OCI-LY7 (cell line): ENCODE results near the gene PPT2. TPM values are rescaled to one million over a fixed set of nuclear protein-coding genes. Genes with fewer than 3 reads are reported as not detected.
A peak's percentile ranks its signal among the peaks of the same experiment; 100 is the strongest.

Experiments
- BruUV-seq: library from RNA; stranded (reverse); fragments of 400-500 nt; replicated peaks from 2 replicates; lab custom pipeline; 2021; lab: Mats Ljungman, UMichigan
- CTCF ChIA-PET: fragments of 300-600 bp; sonication (Branson Sonifier 250); formaldehyde crosslinking; loops from one replicate; lab custom pipeline; 2022; ENCODE audit warnings: antibody characterized with exemption; ENCODE audit not compliant: unreplicated experiment; lab: Charles Lee
- POLR2A ChIA-PET: fragments of 300-600 bp; sonication (Branson Sonifier 250); formaldehyde crosslinking; loops from one replicate; lab custom pipeline; 2022; ENCODE audit warnings: antibody characterized with exemption; lab: Charles Lee
- DNase-seq: peaks from one replicate; pipeline ENCODE4 v3.0.0-alpha.2; 2015; ENCODE audit warnings: low spot score
- H2AFZ ChIP-seq: fragments of 200-600 bp; sonication (generic), shearing (Covaris generic); 2 replicates; pipeline ENCODE4 v1.6.1; 2014; ENCODE audit warnings: mild to moderate bottlenecking, antibody characterized with exemption, low read length, moderate library complexity
- H3K27ac ChIP-seq: fragments of 200-600 bp; sonication (generic); 2 replicates; pipeline ENCODE4 v1.5.1; 2014; ENCODE audit warnings: mixed run types, low read depth, mild to moderate bottlenecking, moderate library complexity, low read length, inconsistent platforms; ENCODE audit not compliant: poor library complexity, severe bottlenecking
- H3K36me3 ChIP-seq: fragments of 200-600 bp; sonication (generic); 2 replicates; pipeline ENCODE4 v1.6.1; 2014; ENCODE audit warnings: mild to moderate bottlenecking, antibody characterized with exemption, low read length, moderate library complexity, mixed read lengths; ENCODE audit not compliant: insufficient read depth
- H3K4me1 ChIP-seq: fragments of 200-600 bp; sonication (generic); 2 replicates; pipeline ENCODE4 v1.5.1; 2014; ENCODE audit warnings: mild to moderate bottlenecking, low read length; ENCODE audit not compliant: insufficient read depth, poor library complexity, severe bottlenecking
- H3K4me2 ChIP-seq: fragments of 200-600 bp; sonication (generic); 2 replicates; pipeline ENCODE4 v1.6.1; 2014; ENCODE audit warnings: mild to moderate bottlenecking, low read length
- H3K4me3 ChIP-seq: fragments of 200-600 bp; sonication (generic); 2 replicates; pipeline ENCODE4 v1.5.1; 2014; ENCODE audit warnings: mild to moderate bottlenecking, low read depth, low read length; ENCODE audit not compliant: poor library complexity, severe bottlenecking
- H3K79me2 ChIP-seq: fragments of 200-600 bp; sonication (generic); 2 replicates; pipeline ENCODE4 v1.6.1; 2016; ENCODE audit warnings: low read depth, mild to moderate bottlenecking, low read length, moderate library complexity, mixed read lengths; ENCODE audit not compliant: insufficient read depth
- H3K9me2 ChIP-seq: fragments of 200-600 bp; sonication (generic); 2 replicates; pipeline ENCODE4 v1.6.1; 2016; ENCODE audit warnings: mild to moderate bottlenecking, low read length, mixed read lengths; ENCODE audit not compliant: insufficient read depth
- H3K9me3 ChIP-seq: fragments of 200-600 bp; sonication (generic); 2 replicates; pipeline ENCODE4 v1.6.1; 2014; ENCODE audit warnings: mild to moderate bottlenecking, mixed run types, low read length, mixed read lengths
- H4K20me1 ChIP-seq: fragments of 200-600 bp; sonication (generic); 2 replicates; pipeline ENCODE4 v1.6.1; 2014; ENCODE audit warnings: mild to moderate bottlenecking, antibody characterized with exemption, low read length, moderate library complexity, mixed read lengths; ENCODE audit not compliant: insufficient read depth
- CTCF ChIP-seq: fragments of 200-600 bp; sonication (generic); conservative IDR thresholded peaks from 2 replicates; pipeline ENCODE4 v1.5.1; 2014; ENCODE audit warnings: mild to moderate bottlenecking, antibody characterized with exemption, low read length, moderate library complexity, mixed read lengths
- EZH2phosphoT487 ChIP-seq: fragments of 200-600 bp; sonication (generic); IDR thresholded peaks from 2 replicates; pipeline ENCODE4 v1.6.1; 2018; ENCODE audit warnings: low read depth, borderline replicate concordance, mild to moderate bottlenecking, mixed run types, antibody characterized with exemption, low read length, moderate library complexity, mixed read lengths
- intact Hi-C: fragments of 100-400 bp; cut with micrococcal nuclease; formaldehyde crosslinking; loops from one replicate; pipeline ENCODE4 v1.10.0; 2022; ENCODE audit not compliant: unreplicated experiment
- total RNA-seq, 2 experiments: library from RNA; depleted of rRNA in 1 of 2; stranded (reverse); fragments of >200 nt in 1 of 2; shearing (Covaris generic) in 1 of 2; gene quantifications; 2 replicates each; pipeline ENCODE4 v1.2.3, GENCODE V29; 2014 to 2022

The PPT2 gene
- total RNA-seq, 2 experiments from 2014 or later: 39.0 to 111 TPM

DNA sequence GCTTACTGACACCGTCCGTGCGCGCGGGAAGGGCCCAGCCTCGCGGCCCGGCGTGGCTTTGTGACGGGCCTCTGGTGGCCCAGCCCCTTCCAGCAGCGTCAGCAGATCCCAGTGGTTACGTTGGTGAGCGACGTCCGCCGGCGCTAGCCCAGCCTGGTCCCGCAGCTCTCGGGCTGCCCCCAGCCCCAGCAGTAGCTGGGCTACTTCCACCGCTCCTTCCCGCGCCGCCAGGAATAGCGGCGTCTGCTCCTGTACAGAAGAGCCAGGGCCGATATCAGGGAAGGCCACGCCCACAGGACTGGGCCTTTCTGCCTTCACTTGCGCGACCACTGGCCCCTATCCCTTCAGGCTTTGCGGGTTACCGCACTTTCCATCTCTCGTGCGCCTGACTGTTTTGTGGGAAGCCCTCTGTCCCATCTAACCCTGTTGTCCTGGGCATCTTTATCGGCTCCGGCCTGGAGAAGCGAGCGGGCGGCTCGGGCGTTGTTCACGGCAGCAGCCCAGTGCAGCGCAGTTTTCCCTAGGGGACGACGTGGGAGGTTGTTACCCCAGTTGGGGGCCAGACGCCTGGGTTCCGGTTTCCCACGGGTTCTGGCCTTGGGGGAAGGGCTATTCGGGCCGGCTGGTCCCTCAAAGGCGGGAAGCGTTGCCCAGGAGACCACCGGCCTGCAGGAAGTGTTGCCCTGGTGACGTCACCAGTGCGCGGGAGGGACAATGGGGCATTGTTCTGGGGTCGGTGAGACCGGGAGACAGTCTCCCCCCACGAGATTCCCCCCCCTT lies 42.2 kb downstream of the PPT2 start:
- ChIA-PET POLR2A (interaction anchor here (0.7 to 1.2 kb wide), 3 partner anchors 17 to 49 kb away, joined by 3 to 5 read pairs (median 5); no protein-coding TSS in a partner anchor), CTCF (interaction anchor here (0.6 kb wide), 2 partner anchors 86 to 651 kb away, joined by 7 to 15 read pairs; no protein-coding TSS in a partner anchor)
- Histone ChIP-seq H3K79me2 (peaks cover 16% of the 10 kb centered on the region; the same call in 1 of the 2 replicates), H2AFZ (peak overlapping the region; percentile 59; the same call in 1 of the 2 replicates), H3K4me2 (peak overlapping the region; percentile 74), H3K9me2 (no peaks in the 10 kb centered on the region), H3K4me3 (peak overlapping the region; percentile 79), H3K4me1 (peaks cover 47% of the 10 kb centered on the region), H3K27ac (peak overlapping the region; percentile 72), H4K20me1 (no peaks in the 10 kb centered on the region), H3K36me3 (no peaks in the 10 kb centered on the region), H3K9me3 (no peaks in the 10 kb centered on the region)
- DNase-seq: peak; percentile 73
- BruUV-seq: TSS peak; percentile 92
- TF ChIP-seq EZH2phosphoT487 (no peak), CTCF (no peak)
- intact Hi-C loops: loop anchor here (1.0 to 2.0 kb wide), 6 partner anchors 18 to 298 kb away; partner anchors contain the start of genes NOTCH4, PPT2 and RNF5

DNA sequence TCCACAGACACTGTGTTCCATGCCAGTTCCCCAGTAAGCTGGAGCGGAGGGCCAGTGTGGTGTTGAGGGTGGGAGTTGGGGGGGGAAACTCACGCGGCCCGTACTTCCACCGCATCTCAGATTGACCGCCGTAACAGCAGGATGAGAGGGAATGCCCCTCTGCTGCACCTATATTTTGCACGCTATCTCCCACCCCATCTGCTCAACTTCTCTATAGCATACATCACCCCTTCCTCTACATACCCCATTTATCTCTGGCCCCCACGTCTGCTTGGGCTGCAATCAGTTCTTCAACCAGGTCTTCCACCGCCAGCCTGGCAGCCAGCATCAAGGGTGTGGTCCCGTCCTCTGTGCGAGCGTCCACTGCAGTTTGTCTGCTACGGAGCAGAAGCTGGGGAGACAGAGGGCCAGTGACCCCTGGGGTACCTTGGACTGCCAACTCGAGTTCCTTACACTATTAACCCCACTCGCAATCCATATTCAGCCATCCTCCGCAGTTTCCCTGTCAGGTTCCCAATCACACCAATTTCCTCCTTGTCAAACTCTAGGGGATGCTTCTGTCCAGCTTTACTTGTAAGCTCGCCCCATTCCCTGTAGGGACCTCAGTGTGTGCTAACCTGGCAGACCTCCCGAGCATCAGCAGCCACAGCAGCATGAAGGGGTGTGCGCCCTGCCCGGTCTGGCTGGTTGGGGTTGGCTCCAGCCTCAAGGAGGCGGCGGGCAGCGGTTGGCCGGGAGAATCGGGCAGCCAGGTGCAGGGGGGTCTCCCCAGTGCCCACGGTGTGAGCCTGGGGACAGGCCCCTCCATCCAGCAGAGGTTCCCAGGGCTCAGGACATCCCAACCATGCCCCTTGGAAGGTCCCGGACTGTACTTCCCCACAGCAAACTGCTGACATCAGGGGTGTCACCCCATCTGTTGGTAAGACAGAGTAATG lies 43.0 kb downstream of the PPT2 start:
- no peaks in the 10 kb centered on the region for H3K36me3 ChIP-seq
- H4K20me1 ChIP-seq: no peaks in the 10 kb centered on the region
- H3K4me3 ChIP-seq: peak overlapping the region; percentile 79
- BruUV-seq: no TSS peak
- TF ChIP-seq EZH2phosphoT487 (no peak), CTCF (0 out of 2 replicates have a peak, but pooled peaks have one; percentile 14)
- H3K9me3 ChIP-seq: no peaks in the 10 kb centered on the region
- peak overlapping the region; percentile 74 for H3K4me2 ChIP-seq
- CTCF ChIA-PET: interaction anchor here (0.6 kb wide), 2 partner anchors 87 to 651 kb away, joined by 7 to 15 read pairs; no protein-coding TSS in a partner anchor
- H3K9me2 ChIP-seq: no peaks in the 10 kb centered on the region
- no peak overlapping the region; the same call in 1 of the 2 replicates for H2AFZ ChIP-seq
- DNase-seq: no peak
- peaks cover 44% of the 10 kb centered on the region for H3K4me1 ChIP-seq
- peak overlapping the region; percentile 72 for H3K27ac ChIP-seq
- intact Hi-C loops: no loop called here
- H3K79me2 ChIP-seq: peaks cover 7% of the 10 kb centered on the region; the same call in 1 of the 2 replicates
- POLR2A ChIA-PET: interaction anchor here (0.6 to 0.9 kb wide), 4 partner anchors 9 to 54 kb away, joined by 3 to 6 read pairs (median 4); partner anchors contain the start of gene NOTCH4
